ENCODE data around the gene ZNF497.
"Not testable (repeated sequence)": the region's sequence is repeated elsewhere in the genome, so short reads cannot be mapped to it uniquely, and the experiment has no call there.

ZNF497 gene

GRCh38 chr19:58362272-58362994, at the start of gene ZNF497:
ZNF497 (minus strand) TSS chr19:58362751; CDS start chr19:58357635, 5,116 bp downstream.
- peak; percentile 97 for DNase-seq (ENCODE audit: low read depth)

GRCh38 chr19:58409010-58409790, 46.6 kb upstream of the ZNF497 start:
- no peak for DNase-seq (ENCODE audit: low read depth)

DNA sequence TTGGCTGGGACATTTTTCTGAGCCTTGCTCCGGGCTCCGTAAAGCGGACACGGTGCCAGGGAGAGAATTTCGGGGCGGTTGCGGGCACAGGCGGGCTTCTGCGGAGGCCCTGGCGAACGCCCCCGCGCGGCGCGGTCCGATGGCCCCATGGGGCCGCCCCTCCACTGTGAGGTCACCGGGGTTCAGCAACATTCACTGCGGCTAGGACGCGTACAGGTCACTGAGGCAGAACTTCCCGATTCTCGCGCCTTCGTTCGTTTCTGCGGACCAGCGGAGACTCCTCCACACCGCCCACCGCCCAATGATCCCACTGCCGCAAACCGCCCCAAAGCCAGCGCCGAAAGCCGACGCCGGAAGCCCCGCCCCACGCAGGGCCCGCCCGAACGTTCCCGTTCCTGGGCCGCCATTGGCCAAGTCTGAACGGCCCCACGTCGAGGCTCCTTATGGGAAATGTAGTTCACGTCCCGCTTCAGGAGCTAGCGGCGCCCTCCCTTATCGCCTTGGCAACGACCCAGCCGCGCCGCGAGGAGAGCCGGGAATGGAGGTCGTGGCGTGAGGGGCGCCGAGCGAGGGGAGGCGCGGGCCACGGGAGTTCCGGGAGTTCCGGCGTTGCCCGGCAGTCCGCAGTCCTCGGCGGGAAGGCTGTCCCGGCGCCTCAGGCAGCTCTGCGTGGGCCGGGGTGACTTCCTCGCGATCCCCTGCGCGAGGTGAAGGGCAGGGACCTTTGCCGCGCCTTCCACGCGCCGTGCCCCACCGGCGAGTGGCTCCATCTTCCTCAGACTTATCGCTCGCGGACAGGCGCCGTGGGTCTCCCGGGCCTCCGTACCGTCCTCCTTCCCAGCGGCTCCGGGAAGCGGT, 45.8 kb upstream of the ZNF497 start, which contains the start of gene ZNF584:
Gene ZNF584, plus strand, starts transcription at position 498 of the 858 bp plus-strand sequence. CDS start 499 bp downstream, outside the sequence.
- peak; percentile 93 for DNase-seq (ENCODE audit: low read depth)

DNA sequence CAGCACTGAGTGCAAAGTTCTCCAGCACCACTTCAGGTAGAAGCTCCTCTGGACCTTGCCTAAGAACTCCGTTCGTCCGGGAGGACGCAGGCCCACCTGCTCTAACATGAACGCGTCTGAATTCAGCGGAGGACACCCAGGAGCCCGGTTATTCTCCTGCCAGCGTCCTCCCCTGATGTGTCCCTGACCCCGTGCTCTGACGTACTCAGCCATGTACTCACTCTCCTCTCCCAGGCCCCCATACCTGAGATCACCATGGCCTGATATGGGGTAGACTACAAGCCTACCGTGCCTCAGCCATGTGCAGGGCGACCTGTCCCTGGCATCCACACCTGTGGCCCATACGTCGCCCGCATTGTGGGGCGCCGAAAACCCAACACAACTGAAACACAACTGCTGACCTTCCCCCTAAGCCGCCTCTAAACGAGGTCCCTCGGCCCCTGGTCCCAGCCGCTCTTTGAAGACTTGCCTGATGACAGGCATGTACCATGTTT, 45.2 kb upstream of the ZNF497 start:
- DNase-seq (ENCODE audit: low read depth): no peak

GRCh38 chr19:58406818-58407657, 44.5 kb upstream of the ZNF497 start:
- DNase-seq (ENCODE audit: low read depth): no peak

DNA sequence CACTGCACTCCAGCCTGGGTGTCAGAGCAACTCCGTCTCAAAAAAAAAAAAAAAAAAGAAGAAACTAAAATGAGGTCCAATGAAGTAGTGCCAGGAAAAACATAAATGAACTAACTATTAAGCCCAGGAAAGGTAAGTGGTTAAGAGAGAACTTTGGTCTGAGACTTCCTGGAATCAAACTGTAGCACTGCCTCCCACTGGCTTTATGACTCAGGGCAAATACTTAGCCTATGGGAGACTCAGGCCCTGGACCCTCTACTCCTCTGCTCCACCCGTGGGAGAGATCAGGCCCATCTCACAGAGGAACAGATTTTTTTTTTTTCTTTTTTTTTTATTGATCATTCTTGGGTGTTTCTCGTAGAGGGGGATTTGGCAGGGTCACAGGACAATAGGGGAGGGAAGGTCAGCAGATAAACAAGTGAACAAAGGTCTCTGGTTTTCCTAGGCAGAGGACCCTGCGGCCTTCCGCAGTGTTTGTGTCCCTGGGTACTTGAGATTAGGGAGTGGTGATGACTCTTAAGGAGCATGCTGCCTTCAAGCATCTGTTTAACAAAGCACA, 41.4 kb upstream of the ZNF497 start:
- not testable (repeated sequence) for DNase-seq (ENCODE audit: low read depth)

- DNase-seq (ENCODE audit: low read depth): no peak
Observed at GRCh38 chr19:58401840-58402421, 39.4 kb upstream of the ZNF497 start.

DNA sequence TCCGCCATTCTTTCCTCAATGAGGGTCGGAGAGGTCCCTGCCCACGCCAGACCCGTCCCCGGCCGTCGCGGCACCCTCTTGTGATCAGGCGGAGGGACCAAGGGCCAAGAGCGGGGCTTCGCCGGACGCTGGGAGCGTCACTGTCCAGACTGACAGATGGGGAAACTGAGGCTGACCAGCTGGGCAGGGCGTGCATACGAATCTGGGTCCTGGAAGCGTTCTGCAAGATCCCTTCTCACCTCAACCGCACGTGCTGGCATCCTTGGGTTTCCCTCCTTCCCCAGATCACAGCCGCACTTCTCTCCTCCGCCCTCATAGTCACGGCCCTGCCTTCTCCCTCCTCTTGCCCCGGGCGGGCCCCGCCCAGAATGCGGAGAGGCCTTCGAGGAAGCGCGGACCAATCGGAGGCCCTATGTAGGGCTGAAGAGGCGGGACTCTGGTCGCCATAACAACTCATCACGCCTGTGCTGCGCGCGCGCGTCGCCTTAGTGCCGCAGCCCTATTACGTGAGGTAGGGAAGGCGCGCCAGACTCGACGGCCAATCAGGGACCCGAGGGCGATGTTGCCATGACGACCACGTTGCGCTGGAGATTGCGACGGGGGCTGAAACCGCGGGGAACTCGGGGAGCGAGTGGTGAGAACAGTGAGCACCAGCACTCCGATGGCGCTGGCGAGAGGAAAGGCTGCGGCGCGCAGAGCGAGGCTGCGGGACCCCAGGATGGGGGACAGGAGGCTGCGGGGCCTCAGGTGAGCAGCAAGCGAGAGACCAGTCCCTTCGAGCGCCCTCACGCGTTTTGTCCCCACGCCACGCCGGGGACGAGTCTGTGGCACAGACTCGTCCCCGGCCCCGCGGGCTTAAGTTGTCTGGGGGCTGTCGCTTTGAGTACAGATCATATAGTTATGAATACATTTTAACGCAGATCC, 38.6 kb upstream of the ZNF497 start:
- peak; percentile 97 for DNase-seq (ENCODE audit: low read depth)

- DNase-seq (ENCODE audit: low read depth): no peak
Observed at GRCh38 chr19:58400316-58400915, 37.9 kb upstream of the ZNF497 start.

- no peak for DNase-seq (ENCODE audit: low read depth)
Observed at GRCh38 chr19:58399903-58400302, 37.4 kb upstream of the ZNF497 start.

GRCh38 chr19:58398545-58398944, 36.0 kb upstream of the ZNF497 start:
- DNase-seq (ENCODE audit: low read depth): no peak

- DNase-seq (ENCODE audit: low read depth): no peak
Observed at GRCh38 chr19:58398087-58398486, 35.5 kb upstream of the ZNF497 start.

DNA sequence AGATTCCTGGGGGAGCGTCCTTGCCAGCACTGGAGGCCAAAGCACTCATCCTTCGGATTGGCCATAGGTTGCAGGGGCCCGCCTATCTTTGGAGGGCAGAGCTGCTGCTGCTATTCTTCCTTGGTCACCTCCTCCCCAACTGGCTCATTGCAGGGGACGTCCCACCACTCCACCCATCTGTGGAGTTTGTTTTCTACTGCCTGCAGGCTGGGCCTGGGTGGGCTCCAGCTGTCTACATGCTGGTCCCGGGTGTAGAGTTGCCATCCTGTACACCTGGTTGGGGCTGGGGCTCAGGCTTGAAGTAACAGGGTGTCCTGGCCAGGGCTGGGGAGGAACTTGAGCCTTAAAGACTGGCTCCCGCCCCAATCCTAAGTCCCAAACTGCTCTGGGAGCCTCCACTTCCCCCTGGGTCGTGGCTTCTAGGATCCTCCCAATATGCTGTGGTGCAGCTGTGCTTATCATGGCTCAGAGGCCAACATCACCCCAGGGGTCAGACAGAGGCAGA, 35.0 kb upstream of the ZNF497 start:
- no peak for DNase-seq (ENCODE audit: low read depth)

- DNase-seq (ENCODE audit: low read depth): no peak
Observed at GRCh38 chr19:58396691-58397532, 34.4 kb upstream of the ZNF497 start.

GRCh38 chr19:58395979-58396627, 33.6 kb upstream of the ZNF497 start:
- no peak for DNase-seq (ENCODE audit: low read depth)

GRCh38 chr19:58395220-58395978, 32.8 kb upstream of the ZNF497 start, which contains the start of gene RNF225:
RNF225 (plus strand) TSS chr19:58395656; CDS start chr19:58396090, 434 bp downstream.
- DNase-seq (ENCODE audit: low read depth): no peak

All from stimulated activated CD8-positive, alpha-beta memory T cell treated with anti-CD3 and anti-CD28 coated beads, Interleukin-12 subunit alpha, Interleukin-12 subunit beta, amount 100 ng/mL, for 4 hours (primary cell).